OCI-LY7 (cell line): ENCODE measurements around the gene BEND3. TPM values are rescaled to one million over a fixed set of nuclear protein-coding genes. Genes with fewer than 3 reads are reported as not detected.

Source experiments
- BruUV-seq: library from RNA; stranded (reverse); fragments of 400-500 nt; replicated peaks from 2 replicates; lab custom pipeline; 2021; lab: Mats Ljungman, UMichigan
- CTCF ChIA-PET: fragments of 300-600 bp; sonication (Branson Sonifier 250); formaldehyde crosslinking; loops from one replicate; lab custom pipeline; 2022; ENCODE audit warnings: antibody characterized with exemption; ENCODE audit not compliant: unreplicated experiment; lab: Charles Lee
- POLR2A ChIA-PET: fragments of 300-600 bp; sonication (Branson Sonifier 250); formaldehyde crosslinking; loops from one replicate; lab custom pipeline; 2022; ENCODE audit warnings: antibody characterized with exemption; lab: Charles Lee
- DNase-seq: peaks from one replicate; pipeline ENCODE4 v3.0.0-alpha.2; 2015; ENCODE audit warnings: low spot score
- H2AFZ ChIP-seq: fragments of 200-600 bp; sonication (generic), shearing (Covaris generic); 2 replicates; pipeline ENCODE4 v1.6.1; 2014; ENCODE audit warnings: mild to moderate bottlenecking, antibody characterized with exemption, low read length, moderate library complexity
- H3K27ac ChIP-seq: fragments of 200-600 bp; sonication (generic); 2 replicates; pipeline ENCODE4 v1.5.1; 2014; ENCODE audit warnings: mixed run types, low read depth, mild to moderate bottlenecking, moderate library complexity, low read length, inconsistent platforms; ENCODE audit not compliant: poor library complexity, severe bottlenecking
- H3K36me3 ChIP-seq: fragments of 200-600 bp; sonication (generic); 2 replicates; pipeline ENCODE4 v1.6.1; 2014; ENCODE audit warnings: mild to moderate bottlenecking, antibody characterized with exemption, low read length, moderate library complexity, mixed read lengths; ENCODE audit not compliant: insufficient read depth
- H3K4me1 ChIP-seq: fragments of 200-600 bp; sonication (generic); 2 replicates; pipeline ENCODE4 v1.5.1; 2014; ENCODE audit warnings: mild to moderate bottlenecking, low read length; ENCODE audit not compliant: insufficient read depth, poor library complexity, severe bottlenecking
- H3K4me2 ChIP-seq: fragments of 200-600 bp; sonication (generic); 2 replicates; pipeline ENCODE4 v1.6.1; 2014; ENCODE audit warnings: mild to moderate bottlenecking, low read length
- H3K4me3 ChIP-seq: fragments of 200-600 bp; sonication (generic); 2 replicates; pipeline ENCODE4 v1.5.1; 2014; ENCODE audit warnings: mild to moderate bottlenecking, low read depth, low read length; ENCODE audit not compliant: poor library complexity, severe bottlenecking
- H3K79me2 ChIP-seq: fragments of 200-600 bp; sonication (generic); 2 replicates; pipeline ENCODE4 v1.6.1; 2016; ENCODE audit warnings: low read depth, mild to moderate bottlenecking, low read length, moderate library complexity, mixed read lengths; ENCODE audit not compliant: insufficient read depth
- H3K9me2 ChIP-seq: fragments of 200-600 bp; sonication (generic); 2 replicates; pipeline ENCODE4 v1.6.1; 2016; ENCODE audit warnings: mild to moderate bottlenecking, low read length, mixed read lengths; ENCODE audit not compliant: insufficient read depth
- H3K9me3 ChIP-seq: fragments of 200-600 bp; sonication (generic); 2 replicates; pipeline ENCODE4 v1.6.1; 2014; ENCODE audit warnings: mild to moderate bottlenecking, mixed run types, low read length, mixed read lengths
- H4K20me1 ChIP-seq: fragments of 200-600 bp; sonication (generic); 2 replicates; pipeline ENCODE4 v1.6.1; 2014; ENCODE audit warnings: mild to moderate bottlenecking, antibody characterized with exemption, low read length, moderate library complexity, mixed read lengths; ENCODE audit not compliant: insufficient read depth
- EZH2phosphoT487 ChIP-seq: fragments of 200-600 bp; sonication (generic); IDR thresholded peaks from 2 replicates; pipeline ENCODE4 v1.6.1; 2018; ENCODE audit warnings: low read depth, borderline replicate concordance, mild to moderate bottlenecking, mixed run types, antibody characterized with exemption, low read length, moderate library complexity, mixed read lengths
- intact Hi-C: fragments of 100-400 bp; cut with micrococcal nuclease; formaldehyde crosslinking; loops from one replicate; pipeline ENCODE4 v1.10.0; 2022; ENCODE audit not compliant: unreplicated experiment
- total RNA-seq, 2 experiments: library from RNA; depleted of rRNA in 1 of 2; stranded (reverse); fragments of >200 nt in 1 of 2; shearing (Covaris generic) in 1 of 2; gene quantifications; 2 replicates each; pipeline ENCODE4 v1.2.3, GENCODE V29; 2014 to 2022
- TF ChIP-seq, protein P1 (sequence below): fragments of 200-600 bp; sonication (generic); conservative IDR thresholded peaks from 2 replicates; pipeline ENCODE4 v1.5.1; 2014; ENCODE audit warnings: mild to moderate bottlenecking, antibody characterized with exemption, low read length, moderate library complexity, mixed read lengths

The BEND3 gene
- total RNA-seq, 2 experiments from 2014 or later, result 11.7 to 14.3 TPM

DNA sequence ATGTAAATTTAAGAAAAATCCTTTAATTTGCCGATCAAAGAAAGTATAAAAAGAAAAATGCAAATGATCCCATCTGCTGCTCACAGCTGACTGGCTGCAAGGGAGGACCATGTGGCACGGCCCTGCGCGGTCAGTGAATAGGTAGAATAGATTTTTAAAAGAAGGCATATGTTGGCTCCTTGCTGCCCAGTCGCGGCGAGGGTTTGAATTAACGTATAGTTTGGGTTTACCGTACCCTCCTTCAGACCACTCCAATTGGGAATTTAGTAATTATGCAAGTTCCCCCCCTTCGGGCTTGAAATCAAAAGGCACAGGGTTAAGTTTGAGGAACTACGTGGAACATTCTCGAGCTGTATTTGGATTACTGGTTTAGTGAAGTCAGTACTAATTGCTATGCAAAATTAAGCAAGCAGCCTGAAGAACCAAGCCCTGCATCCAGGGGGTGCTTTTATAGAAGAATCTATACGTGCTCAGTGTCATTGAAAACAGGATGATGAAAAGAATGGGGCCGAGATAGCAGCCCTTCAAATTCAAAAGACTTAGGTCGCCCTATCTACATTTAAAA, 1.1 kb upstream of the BEND3 start:
- Histone ChIP-seq H3K9me2 (no peaks in the 10 kb centered on the region), H4K20me1 (no peaks in the 10 kb centered on the region), H2AFZ (peak overlapping the region; percentile 91; the same call in 1 of the 2 replicates), H3K79me2 (peaks cover 23% of the 10 kb centered on the region; the same call in 1 of the 2 replicates), H3K36me3 (peaks cover 10% of the 10 kb centered on the region), H3K9me3 (no peaks in the 10 kb centered on the region), H3K4me2 (peak overlapping the region; percentile 99), H3K4me3 (peak overlapping the region; percentile 71), H3K27ac (peak overlapping the region; percentile 99), H3K4me1 (peaks cover 50% of the 10 kb centered on the region)
- peak; percentile 96 for DNase-seq
- intact Hi-C loops, result loop anchor here (1.0 to 10.0 kb wide), 9 partner anchors 341 to 952 kb away; partner anchors contain the start of genes PDSS2, QRSL1, RTN4IP1 and SEC63
- TF ChIP-seq EZH2phosphoT487, result no peak
- TF ChIP-seq, protein P1, sequence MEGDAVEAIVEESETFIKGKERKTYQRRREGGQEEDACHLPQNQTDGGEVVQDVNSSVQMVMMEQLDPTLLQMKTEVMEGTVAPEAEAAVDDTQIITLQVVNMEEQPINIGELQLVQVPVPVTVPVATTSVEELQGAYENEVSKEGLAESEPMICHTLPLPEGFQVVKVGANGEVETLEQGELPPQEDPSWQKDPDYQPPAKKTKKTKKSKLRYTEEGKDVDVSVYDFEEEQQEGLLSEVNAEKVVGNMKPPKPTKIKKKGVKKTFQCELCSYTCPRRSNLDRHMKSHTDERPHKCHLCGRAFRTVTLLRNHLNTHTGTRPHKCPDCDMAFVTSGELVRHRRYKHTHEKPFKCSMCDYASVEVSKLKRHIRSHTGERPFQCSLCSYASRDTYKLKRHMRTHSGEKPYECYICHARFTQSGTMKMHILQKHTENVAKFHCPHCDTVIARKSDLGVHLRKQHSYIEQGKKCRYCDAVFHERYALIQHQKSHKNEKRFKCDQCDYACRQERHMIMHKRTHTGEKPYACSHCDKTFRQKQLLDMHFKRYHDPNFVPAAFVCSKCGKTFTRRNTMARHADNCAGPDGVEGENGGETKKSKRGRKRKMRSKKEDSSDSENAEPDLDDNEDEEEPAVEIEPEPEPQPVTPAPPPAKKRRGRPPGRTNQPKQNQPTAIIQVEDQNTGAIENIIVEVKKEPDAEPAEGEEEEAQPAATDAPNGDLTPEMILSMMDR, result peak; percentile 56; the same call in 1 of the 2 replicates
- CTCF ChIA-PET, result no interaction called here
- POLR2A ChIA-PET, result interaction anchor here (0.6 to 1.9 kb wide), 13 partner anchors 8 to 541 kb away, joined by 3 to 12 read pairs (median 4); no protein-coding TSS in a partner anchor
- no TSS peak for BruUV-seq

DNA sequence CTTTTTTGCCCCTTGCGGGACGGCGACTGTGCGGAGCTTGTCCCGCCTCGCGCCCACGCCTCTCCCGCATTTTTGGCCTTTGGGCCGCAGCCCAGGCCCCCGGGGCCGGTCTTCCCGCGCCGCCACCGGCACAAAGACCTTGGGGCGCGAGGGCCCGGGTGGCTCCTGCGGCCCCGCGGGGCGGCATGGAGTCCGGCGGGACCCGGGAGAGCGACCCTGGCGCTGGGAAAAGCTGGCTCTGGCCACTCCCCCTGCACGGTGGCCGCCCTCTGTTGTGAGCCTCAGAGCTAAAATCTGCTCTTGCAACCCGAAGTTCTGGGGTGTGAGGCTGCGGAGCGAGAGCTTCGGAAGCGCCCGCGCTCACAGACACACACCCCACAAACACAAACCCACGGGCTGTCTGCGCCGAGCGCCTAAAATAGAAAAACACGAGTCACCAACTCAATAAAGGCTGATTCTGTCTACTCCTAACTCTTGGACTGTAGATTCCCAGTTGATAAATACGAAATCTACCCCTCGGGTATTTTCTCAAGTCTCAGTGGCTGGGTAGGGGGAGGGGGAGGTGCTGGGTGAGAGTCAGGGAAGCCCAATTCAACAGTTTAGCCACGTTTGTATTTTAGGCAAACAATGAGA, 496 bp upstream of the BEND3 start:
- BruUV-seq, result TSS peak; percentile 73
- ChIA-PET POLR2A (interaction anchor here (0.6 to 1.9 kb wide), 13 partner anchors 9 to 542 kb away, joined by 3 to 12 read pairs (median 4); no protein-coding TSS in a partner anchor), CTCF (interaction anchor here (0.8 kb wide), 1 partner anchor 13 kb away, joined by 3 read pairs; no protein-coding TSS in a partner anchor)
- TF ChIP-seq EZH2phosphoT487, result no peak
- Histone ChIP-seq H3K9me3 (no peaks in the 10 kb centered on the region), H3K36me3 (peaks cover 10% of the 10 kb centered on the region), H3K4me2 (peak overlapping the region; percentile 99), H3K27ac (peak overlapping the region; percentile 99), H3K4me3 (peak overlapping the region; percentile 71), H4K20me1 (no peaks in the 10 kb centered on the region), H2AFZ (no peak overlapping the region), H3K9me2 (no peaks in the 10 kb centered on the region), H3K79me2 (peaks cover 23% of the 10 kb centered on the region; the same call in 1 of the 2 replicates), H3K4me1 (peaks cover 46% of the 10 kb centered on the region)
- intact Hi-C loops, result loop anchor here (1.0 to 10.0 kb wide), 9 partner anchors 341 to 951 kb away; partner anchors contain the start of genes PDSS2, QRSL1, RTN4IP1 and SEC63
- no peak for DNase-seq

DNA sequence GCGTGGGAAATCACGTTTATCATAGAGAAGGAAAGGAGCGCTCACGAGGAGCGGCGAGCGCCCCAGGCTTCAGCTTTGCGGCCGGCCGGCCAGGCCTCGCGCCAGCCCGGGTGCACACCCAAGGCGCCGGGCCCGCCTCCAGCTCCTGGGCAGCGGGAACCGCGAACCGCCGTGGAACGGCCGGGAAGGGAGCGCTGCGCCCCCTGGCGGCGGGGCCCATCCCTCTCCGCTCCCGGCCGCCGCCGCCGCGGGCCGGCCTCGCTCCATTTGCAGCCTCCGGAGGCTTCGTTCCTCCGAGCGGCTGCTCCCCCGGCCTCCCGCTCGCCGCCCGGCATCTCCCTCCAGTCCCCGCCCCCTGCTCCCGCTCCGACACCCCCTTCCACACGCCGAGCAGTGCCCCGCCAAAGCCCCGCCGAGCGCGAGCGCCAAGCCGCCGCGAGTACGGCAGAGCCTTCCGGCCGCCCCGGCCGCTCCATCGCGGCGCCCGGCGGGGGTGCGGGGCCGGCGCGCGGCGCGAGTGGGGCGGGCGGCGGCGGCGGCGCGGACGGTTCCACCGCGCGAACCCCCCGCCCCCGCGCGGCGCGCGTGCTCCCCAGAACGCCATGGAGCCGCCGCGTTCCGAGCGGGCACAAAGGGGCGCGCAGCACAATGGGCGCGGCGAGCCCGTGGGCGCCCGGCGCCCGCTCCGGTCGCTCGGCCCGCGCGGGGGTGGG, 946 bp downstream of the BEND3 start:
- Histone ChIP-seq H3K9me3 (no peaks in the 10 kb centered on the region), H3K4me2 (peak overlapping the region; percentile 89), H3K9me2 (no peaks in the 10 kb centered on the region), H3K4me1 (peaks cover 53% of the 10 kb centered on the region), H4K20me1 (no peaks in the 10 kb centered on the region), H2AFZ (peak overlapping the region; percentile 59), H3K4me3 (peak overlapping the region; percentile 71), H3K79me2 (peaks cover 23% of the 10 kb centered on the region; the same call in 1 of the 2 replicates), H3K27ac (peak overlapping the region; percentile 99), H3K36me3 (peaks cover 10% of the 10 kb centered on the region)
- ChIA-PET CTCF (interaction anchor here (0.7 to 1.6 kb wide), 4 partner anchors 11 to 35 kb away, joined by 4 to 10 read pairs (median 6); no protein-coding TSS in a partner anchor), POLR2A (interaction anchor here (0.8 to 2.3 kb wide), 10 partner anchors 11 to 476 kb away, joined by 3 to 20 read pairs (median 4); no protein-coding TSS in a partner anchor)
- TF ChIP-seq, protein P1, result peak; percentile 83
- TF ChIP-seq EZH2phosphoT487, result no peak
- no TSS peak for BruUV-seq
- peak; percentile 91 for DNase-seq
- intact Hi-C loops, result loop anchor here (1.0 to 10.0 kb wide), 5 partner anchors 34 to 950 kb away; partner anchors contain the start of gene MTRES1
